ENCODE data around the gene ARSB.

The ARSB gene

GRCh38 chr5:78837836-78838235 is 147.3 kb downstream of the ARSB start:
- no peak overlapping the region for H2AFZ ChIP-seq (ENCODE audit: low read depth, low read length)
- no peaks in the 10 kb centered on the region for H4K20me1 ChIP-seq (ENCODE audit: insufficient read depth, low read length)
- no peak for TF ChIP-seq EZH2phosphoT487 (IDR thresholded peaks at IDR 0.05; ENCODE audit: low read depth)
- no peak for TF ChIP-seq CTCF (IDR thresholded peaks at IDR 0.05; ENCODE audit: low read depth, low read length)
- no peak overlapping the region for H3K9ac ChIP-seq (ENCODE audit: low read length)
- no peaks in the 10 kb centered on the region for H3K27me3 ChIP-seq (ENCODE audit: low read depth, low read length)
- H3K36me3 ChIP-seq (replicated peaks; ENCODE audit: low read depth, low read length) = peaks cover 3% of the 10 kb centered on the region
- H3K4me3 ChIP-seq (ENCODE audit: low read length) = no peak overlapping the region
- no peaks in the 10 kb centered on the region for H3K9me3 ChIP-seq (ENCODE audit: insufficient read depth, low read length)
- H3K4me1 ChIP-seq (ENCODE audit: low read length) = no peaks in the 10 kb centered on the region
- no peak overlapping the region for H3K27ac ChIP-seq (ENCODE audit: low read length)
- H3K4me2 ChIP-seq (ENCODE audit: low read length) = no peak overlapping the region
- no peaks in the 10 kb centered on the region for H3K79me2 ChIP-seq (ENCODE audit: low read length)

- no peak overlapping the region for H3K27ac ChIP-seq (ENCODE audit: low read length)
- no peak overlapping the region for H3K9ac ChIP-seq (ENCODE audit: low read length)
- H3K79me2 ChIP-seq (ENCODE audit: low read length) = no peaks in the 10 kb centered on the region
- no peak for TF ChIP-seq EZH2phosphoT487 (IDR thresholded peaks at IDR 0.05; ENCODE audit: low read depth)
- TF ChIP-seq CTCF (IDR thresholded peaks at IDR 0.05; ENCODE audit: low read depth, low read length) = no peak
- no peak overlapping the region for H3K4me3 ChIP-seq (ENCODE audit: low read length)
- H4K20me1 ChIP-seq (ENCODE audit: insufficient read depth, low read length) = no peaks in the 10 kb centered on the region
- no peak overlapping the region for H3K4me2 ChIP-seq (ENCODE audit: low read length)
- H3K9me3 ChIP-seq (ENCODE audit: insufficient read depth, low read length) = no peaks in the 10 kb centered on the region
- no peaks in the 10 kb centered on the region for H3K4me1 ChIP-seq (ENCODE audit: low read length)
- H2AFZ ChIP-seq (ENCODE audit: low read depth, low read length) = no peak overlapping the region
- H3K36me3 ChIP-seq (replicated peaks; ENCODE audit: low read depth, low read length) = peaks cover 3% of the 10 kb centered on the region
- no peaks in the 10 kb centered on the region for H3K27me3 ChIP-seq (ENCODE audit: low read depth, low read length)
Measured at GRCh38 chr5:78835176-78835575, 149.9 kb downstream of the ARSB start.

GRCh38 chr5:78833284-78833683 is 151.8 kb downstream of the ARSB start:
- no peak overlapping the region for H3K9ac ChIP-seq (ENCODE audit: low read length)
- H3K36me3 ChIP-seq (replicated peaks; ENCODE audit: low read depth, low read length) = peaks cover 3% of the 10 kb centered on the region
- no peak overlapping the region for H3K4me2 ChIP-seq (ENCODE audit: low read length)
- no peaks in the 10 kb centered on the region for H4K20me1 ChIP-seq (ENCODE audit: insufficient read depth, low read length)
- no peak overlapping the region for H3K4me3 ChIP-seq (ENCODE audit: low read length)
- no peaks in the 10 kb centered on the region for H3K9me3 ChIP-seq (ENCODE audit: insufficient read depth, low read length)
- no peak overlapping the region for H3K27ac ChIP-seq (ENCODE audit: low read length)
- H2AFZ ChIP-seq (ENCODE audit: low read depth, low read length) = no peak overlapping the region
- H3K79me2 ChIP-seq (ENCODE audit: low read length) = no peaks in the 10 kb centered on the region
- H3K27me3 ChIP-seq (ENCODE audit: low read depth, low read length) = no peaks in the 10 kb centered on the region
- TF ChIP-seq EZH2phosphoT487 (IDR thresholded peaks at IDR 0.05; ENCODE audit: low read depth) = no peak
- no peak for TF ChIP-seq CTCF (IDR thresholded peaks at IDR 0.05; ENCODE audit: low read depth, low read length)
- H3K4me1 ChIP-seq (ENCODE audit: low read length) = no peaks in the 10 kb centered on the region

GRCh38 chr5:78830528-78831046 is 154.5 kb downstream of the ARSB start:
- Histone ChIP-seq H3K27ac (ENCODE audit: low read length) (no peak overlapping the region), H3K4me1 (ENCODE audit: low read length) (peaks cover 3% of the 10 kb centered on the region), H3K4me2 (ENCODE audit: low read length) (no peak overlapping the region), H3K79me2 (ENCODE audit: low read length) (no peaks in the 10 kb centered on the region), H4K20me1 (ENCODE audit: insufficient read depth, low read length) (no peaks in the 10 kb centered on the region), H3K27me3 (ENCODE audit: low read depth, low read length) (no peaks in the 10 kb centered on the region), H3K9me3 (ENCODE audit: insufficient read depth, low read length) (no peaks in the 10 kb centered on the region), H2AFZ (ENCODE audit: low read depth, low read length) (no peak overlapping the region), H3K9ac (ENCODE audit: low read length) (no peak overlapping the region), H3K36me3 (replicated peaks; ENCODE audit: low read depth, low read length) (no peaks in the 10 kb centered on the region), H3K4me3 (ENCODE audit: low read length) (no peak overlapping the region)
- TF ChIP-seq CTCF (IDR thresholded peaks at IDR 0.05; ENCODE audit: low read depth, low read length) (no peak), EZH2phosphoT487 (IDR thresholded peaks at IDR 0.05; ENCODE audit: low read depth) (no peak)
